ENCODE results near the gene PLA2G4F. TPM values are rescaled to one million over a fixed set of nuclear protein-coding genes. Genes with fewer than 3 reads are reported as not detected.

PLA2G4F gene
- total and polyA plus RNA-seq, 2 donors from 2014 or later: 35.9 to 51.2 TPM

DNA sequence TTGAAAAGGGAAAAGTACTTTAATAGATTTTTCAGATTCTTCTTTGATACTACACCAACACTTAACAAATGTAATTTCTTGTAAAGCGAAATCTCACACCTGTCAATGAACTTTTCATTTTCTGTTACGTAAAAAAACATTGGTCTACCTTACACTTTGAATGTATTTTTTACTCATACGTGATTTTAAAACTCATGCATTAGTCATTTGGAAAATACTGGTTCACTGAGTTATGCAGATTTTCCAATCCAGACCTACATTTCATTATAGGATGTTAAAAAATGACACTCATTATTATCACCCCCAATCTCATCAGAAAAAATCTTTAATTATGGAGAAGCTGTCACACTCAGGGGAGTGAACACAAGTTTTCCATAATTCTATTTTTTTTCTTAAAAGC is 36.9 kb upstream of the PLA2G4F start:
- DNase-seq (no peak), FAIRE-seq (no peak)
- Histone ChIP-seq H3K4me1 (ENCODE audit: control insufficient read depth in 2 of 3, insufficient read depth in 2 of 3, low read depth in 1 of 3, low read length in 3 of 3) (peaks cover 0 to 2% (median 0%) of the 10 kb centered on the region in 3 donors), H3K36me3 (ENCODE audit: control insufficient read depth in 2 of 3, insufficient read depth in 3 of 3, low read length in 3 of 3) (peaks cover 4 to 9% (median 8%) of the 10 kb centered on the region in 3 donors), H3K4me3 (ENCODE audit: low read length in 3 of 3) (no peak overlapping the region), H3K27ac (ENCODE audit: low read depth in 2 of 2, low read length in 2 of 2) (no peak overlapping the region), H3K9ac (ENCODE audit: low read length in 3 of 3) (no peak overlapping the region), H3K9me3 (ENCODE audit: control insufficient read depth in 2 of 3, insufficient read depth in 1 of 3, low read length in 3 of 3) (no peaks in the 10 kb centered on the region), H3K27me3 (ENCODE audit: control insufficient read depth, insufficient read depth, low read length) (no peaks in the 10 kb centered on the region)
- TF ChIP-seq, protein P1, sequence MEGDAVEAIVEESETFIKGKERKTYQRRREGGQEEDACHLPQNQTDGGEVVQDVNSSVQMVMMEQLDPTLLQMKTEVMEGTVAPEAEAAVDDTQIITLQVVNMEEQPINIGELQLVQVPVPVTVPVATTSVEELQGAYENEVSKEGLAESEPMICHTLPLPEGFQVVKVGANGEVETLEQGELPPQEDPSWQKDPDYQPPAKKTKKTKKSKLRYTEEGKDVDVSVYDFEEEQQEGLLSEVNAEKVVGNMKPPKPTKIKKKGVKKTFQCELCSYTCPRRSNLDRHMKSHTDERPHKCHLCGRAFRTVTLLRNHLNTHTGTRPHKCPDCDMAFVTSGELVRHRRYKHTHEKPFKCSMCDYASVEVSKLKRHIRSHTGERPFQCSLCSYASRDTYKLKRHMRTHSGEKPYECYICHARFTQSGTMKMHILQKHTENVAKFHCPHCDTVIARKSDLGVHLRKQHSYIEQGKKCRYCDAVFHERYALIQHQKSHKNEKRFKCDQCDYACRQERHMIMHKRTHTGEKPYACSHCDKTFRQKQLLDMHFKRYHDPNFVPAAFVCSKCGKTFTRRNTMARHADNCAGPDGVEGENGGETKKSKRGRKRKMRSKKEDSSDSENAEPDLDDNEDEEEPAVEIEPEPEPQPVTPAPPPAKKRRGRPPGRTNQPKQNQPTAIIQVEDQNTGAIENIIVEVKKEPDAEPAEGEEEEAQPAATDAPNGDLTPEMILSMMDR (IDR thresholded peaks at IDR 0.05; ENCODE audit: borderline replicate concordance, extremely low read depth, insufficient read depth): no peak
- intact Hi-C loops (cut with DNase I): no loop called here

DNA sequence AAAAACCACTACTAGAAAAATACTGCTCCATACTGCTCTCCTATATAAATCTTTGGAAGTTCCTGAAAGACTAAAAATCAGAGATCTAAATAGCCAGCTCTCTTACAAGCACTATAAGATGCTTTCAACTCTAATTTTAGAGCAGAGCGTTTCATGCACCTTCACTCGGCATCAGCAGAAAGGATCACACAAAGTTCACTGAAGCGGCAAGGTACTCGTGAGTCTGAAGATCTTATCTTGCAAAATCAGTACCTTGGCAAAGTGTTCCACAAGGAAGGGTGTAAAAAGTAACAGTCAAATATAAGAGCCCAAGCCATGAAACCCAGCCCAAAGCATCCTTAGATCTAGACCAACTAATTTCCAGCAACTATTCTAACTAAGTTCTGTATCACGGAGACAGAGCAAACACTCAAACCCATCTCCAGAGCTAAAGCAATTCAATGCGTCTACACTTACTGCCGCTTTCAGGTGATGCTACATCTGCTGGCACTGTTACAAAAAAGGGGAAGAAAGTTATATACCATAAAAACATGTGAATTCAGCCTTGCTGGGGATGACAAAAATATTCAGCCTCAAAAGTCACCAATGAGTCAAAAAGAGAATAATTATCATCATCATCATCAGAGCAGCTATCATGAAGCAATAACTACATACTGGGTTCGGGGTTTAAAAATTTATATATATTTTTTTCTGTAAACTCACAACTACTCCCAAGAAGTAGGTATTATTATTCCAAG is 35.3 kb upstream of the PLA2G4F start:
- no peak overlapping the region for H3K27ac ChIP-seq (ENCODE audit: low read depth in 2 of 2, low read length in 2 of 2)
- peaks cover 0 to 2% (median 0%) of the 10 kb centered on the region in 3 donors for H3K4me1 ChIP-seq (ENCODE audit: control insufficient read depth in 2 of 3, insufficient read depth in 2 of 3, low read depth in 1 of 3, low read length in 3 of 3)
- DNase-seq: peak in 1 of 5 donors; percentile 9
- FAIRE-seq: no peak
- no peak overlapping the region for H3K9ac ChIP-seq (ENCODE audit: low read length in 3 of 3)
- TF ChIP-seq, protein P1 (IDR thresholded peaks at IDR 0.05; ENCODE audit: borderline replicate concordance, extremely low read depth, insufficient read depth): no peak
- H3K9me3 ChIP-seq (ENCODE audit: control insufficient read depth in 2 of 3, insufficient read depth in 1 of 3, low read length in 3 of 3): no peaks in the 10 kb centered on the region
- no peaks in the 10 kb centered on the region for H3K27me3 ChIP-seq (ENCODE audit: control insufficient read depth, insufficient read depth, low read length)
- intact Hi-C loops (cut with DNase I): no loop called here
- peaks cover 10 to 25% (median 10%) of the 10 kb centered on the region in 3 donors for H3K36me3 ChIP-seq (ENCODE audit: control insufficient read depth in 2 of 3, insufficient read depth in 3 of 3, low read length in 3 of 3)
- H3K4me3 ChIP-seq (ENCODE audit: low read length in 3 of 3): no peak overlapping the region

DNA sequence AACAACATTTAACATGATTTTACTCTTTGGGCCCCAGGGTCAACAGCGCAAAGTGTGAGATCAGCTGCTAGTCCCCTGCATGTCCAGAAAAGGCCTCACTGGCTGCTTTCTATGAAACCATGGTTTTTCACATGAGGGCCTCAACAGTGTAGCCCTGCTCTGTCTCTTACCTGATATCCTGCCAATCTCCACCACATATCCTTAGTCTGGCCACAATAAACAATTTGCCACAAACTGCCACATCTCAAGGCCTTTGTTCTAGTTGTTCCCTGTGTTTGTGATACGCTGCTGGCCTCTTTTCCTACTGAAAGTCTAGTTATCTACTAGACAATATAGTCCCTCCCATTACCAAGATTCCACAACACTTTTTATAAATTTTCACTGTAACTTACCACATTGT is 33.9 kb upstream of the PLA2G4F start:
- DNase-seq: no peak
- H3K27ac ChIP-seq (ENCODE audit: low read depth in 2 of 2, low read length in 2 of 2): no peak overlapping the region
- no peaks in the 10 kb centered on the region for H3K27me3 ChIP-seq (ENCODE audit: control insufficient read depth, insufficient read depth, low read length)
- H3K4me3 ChIP-seq (ENCODE audit: low read length in 3 of 3): no peak overlapping the region
- H3K9me3 ChIP-seq (ENCODE audit: control insufficient read depth in 2 of 3, insufficient read depth in 1 of 3, low read length in 3 of 3): no peaks in the 10 kb centered on the region
- H3K4me1 ChIP-seq (ENCODE audit: control insufficient read depth in 2 of 3, insufficient read depth in 2 of 3, low read depth in 1 of 3, low read length in 3 of 3): peaks cover 0 to 2% (median 0%) of the 10 kb centered on the region in 3 donors
- no peak overlapping the region for H3K9ac ChIP-seq (ENCODE audit: low read length in 3 of 3)
- TF ChIP-seq, protein P1 (IDR thresholded peaks at IDR 0.05; ENCODE audit: borderline replicate concordance, extremely low read depth, insufficient read depth): no peak
- FAIRE-seq: no peak
- intact Hi-C loops (cut with DNase I): no loop called here
- H3K36me3 ChIP-seq (ENCODE audit: control insufficient read depth in 2 of 3, insufficient read depth in 3 of 3, low read length in 3 of 3): peaks cover 10 to 38% (median 15%) of the 10 kb centered on the region in 3 donors
